ENCODE data around the gene KCNJ6.

The KCNJ6 gene

GRCh38 chr21:37915941-37916309 lies 332 bp downstream of the KCNJ6 start:
- no peak overlapping the region for H2AFZ ChIP-seq (ENCODE audit: low read length)
- H3K79me2 ChIP-seq (ENCODE audit: insufficient read depth, low read length): no peaks in the 10 kb centered on the region
- no peaks in the 10 kb centered on the region for H3K36me3 ChIP-seq (ENCODE audit: insufficient read depth, low read length)
- no peaks in the 10 kb centered on the region for H3F3A ChIP-seq (ENCODE audit: insufficient read depth, low read length)
- H3K4me1 ChIP-seq (ENCODE audit: insufficient read depth, low read length, severe bottlenecking): no peaks in the 10 kb centered on the region
- no peak overlapping the region for H3K9ac ChIP-seq (ENCODE audit: low read length)
- no peaks in the 10 kb centered on the region for H3K27me3 ChIP-seq (ENCODE audit: insufficient read depth, low read length)
- TF ChIP-seq, protein P1, sequence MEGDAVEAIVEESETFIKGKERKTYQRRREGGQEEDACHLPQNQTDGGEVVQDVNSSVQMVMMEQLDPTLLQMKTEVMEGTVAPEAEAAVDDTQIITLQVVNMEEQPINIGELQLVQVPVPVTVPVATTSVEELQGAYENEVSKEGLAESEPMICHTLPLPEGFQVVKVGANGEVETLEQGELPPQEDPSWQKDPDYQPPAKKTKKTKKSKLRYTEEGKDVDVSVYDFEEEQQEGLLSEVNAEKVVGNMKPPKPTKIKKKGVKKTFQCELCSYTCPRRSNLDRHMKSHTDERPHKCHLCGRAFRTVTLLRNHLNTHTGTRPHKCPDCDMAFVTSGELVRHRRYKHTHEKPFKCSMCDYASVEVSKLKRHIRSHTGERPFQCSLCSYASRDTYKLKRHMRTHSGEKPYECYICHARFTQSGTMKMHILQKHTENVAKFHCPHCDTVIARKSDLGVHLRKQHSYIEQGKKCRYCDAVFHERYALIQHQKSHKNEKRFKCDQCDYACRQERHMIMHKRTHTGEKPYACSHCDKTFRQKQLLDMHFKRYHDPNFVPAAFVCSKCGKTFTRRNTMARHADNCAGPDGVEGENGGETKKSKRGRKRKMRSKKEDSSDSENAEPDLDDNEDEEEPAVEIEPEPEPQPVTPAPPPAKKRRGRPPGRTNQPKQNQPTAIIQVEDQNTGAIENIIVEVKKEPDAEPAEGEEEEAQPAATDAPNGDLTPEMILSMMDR (IDR thresholded peaks at IDR 0.05; ENCODE audit: low read length): no peak
- no peak for TF ChIP-seq EZH2 (IDR thresholded peaks at IDR 0.05; ENCODE audit: borderline replicate concordance, low read length)
- H3K4me2 ChIP-seq (ENCODE audit: low read length): no peak overlapping the region
- H3K9me2 ChIP-seq (ENCODE audit: low read depth, low read length): no peaks in the 10 kb centered on the region
- H4K20me1 ChIP-seq (ENCODE audit: insufficient read depth, low read length): no peaks in the 10 kb centered on the region
- H3K4me3 ChIP-seq (ENCODE audit: low read depth, low read length, poor library complexity, severe bottlenecking): no peak overlapping the region
- no peak overlapping the region for H3K27ac ChIP-seq (ENCODE audit: low read depth, low read length, poor library complexity, severe bottlenecking)
- H3K9me3 ChIP-seq (ENCODE audit: low read length): no peaks in the 10 kb centered on the region

GRCh38 chr21:37915497-37915911 lies 753 bp downstream of the KCNJ6 start:
- H3F3A ChIP-seq (ENCODE audit: insufficient read depth, low read length): no peaks in the 10 kb centered on the region
- H2AFZ ChIP-seq (ENCODE audit: low read length): no peak overlapping the region
- no peaks in the 10 kb centered on the region for H3K4me1 ChIP-seq (ENCODE audit: insufficient read depth, low read length, severe bottlenecking)
- H3K9ac ChIP-seq (ENCODE audit: low read length): no peak overlapping the region
- H4K20me1 ChIP-seq (ENCODE audit: insufficient read depth, low read length): no peaks in the 10 kb centered on the region
- no peaks in the 10 kb centered on the region for H3K79me2 ChIP-seq (ENCODE audit: insufficient read depth, low read length)
- no peaks in the 10 kb centered on the region for H3K27me3 ChIP-seq (ENCODE audit: insufficient read depth, low read length)
- H3K4me2 ChIP-seq (ENCODE audit: low read length): no peak overlapping the region
- no peaks in the 10 kb centered on the region for H3K36me3 ChIP-seq (ENCODE audit: insufficient read depth, low read length)
- H3K4me3 ChIP-seq (ENCODE audit: low read depth, low read length, poor library complexity, severe bottlenecking): no peak overlapping the region
- H3K9me3 ChIP-seq (ENCODE audit: low read length): no peaks in the 10 kb centered on the region
- no peaks in the 10 kb centered on the region for H3K9me2 ChIP-seq (ENCODE audit: low read depth, low read length)
- no peak overlapping the region for H3K27ac ChIP-seq (ENCODE audit: low read depth, low read length, poor library complexity, severe bottlenecking)
- TF ChIP-seq, protein P1 (IDR thresholded peaks at IDR 0.05; ENCODE audit: low read length): no peak
- TF ChIP-seq EZH2 (IDR thresholded peaks at IDR 0.05; ENCODE audit: borderline replicate concordance, low read length): no peak

GRCh38 chr21:37912616-37913015 lies 3.6 kb downstream of the KCNJ6 start:
- Histone ChIP-seq H3K9me3 (ENCODE audit: low read length) (no peaks in the 10 kb centered on the region), H3F3A (ENCODE audit: insufficient read depth, low read length) (no peaks in the 10 kb centered on the region), H3K79me2 (ENCODE audit: insufficient read depth, low read length) (no peaks in the 10 kb centered on the region), H3K4me2 (ENCODE audit: low read length) (no peak overlapping the region), H3K9me2 (ENCODE audit: low read depth, low read length) (no peaks in the 10 kb centered on the region), H3K4me1 (ENCODE audit: insufficient read depth, low read length, severe bottlenecking) (no peaks in the 10 kb centered on the region), H3K4me3 (ENCODE audit: low read depth, low read length, poor library complexity, severe bottlenecking) (no peak overlapping the region), H3K36me3 (ENCODE audit: insufficient read depth, low read length) (no peaks in the 10 kb centered on the region), H4K20me1 (ENCODE audit: insufficient read depth, low read length) (no peaks in the 10 kb centered on the region), H3K27ac (ENCODE audit: low read depth, low read length, poor library complexity, severe bottlenecking) (no peak overlapping the region), H3K27me3 (ENCODE audit: insufficient read depth, low read length) (no peaks in the 10 kb centered on the region), H2AFZ (ENCODE audit: low read length) (no peak overlapping the region), H3K9ac (ENCODE audit: low read length) (no peak overlapping the region)
- TF ChIP-seq, protein P1 (IDR thresholded peaks at IDR 0.05; ENCODE audit: low read length): no peak
